Inflammatory macrophage (primary cell): ENCODE results near the gene IMPDH1.
"Not testable (repeated sequence)": the region's sequence is repeated elsewhere in the genome, so short reads cannot be mapped to it uniquely, and the experiment has no call there.

ENCODE experiments used
- DNase-seq, 2 donors: peaks; one replicate each; pipeline ENCODE4 v3.0.0-alpha.2; 2020 to 2022
- total RNA-seq, 18 experiments: gene quantifications; one replicate each; lab custom pipeline; 2026; ENCODE audit warnings: mixed read lengths in 6 of 18, inconsistent platforms in 2 of 18; lab: John Stamatoyannopoulos, UW

Gene IMPDH1
- total RNA-seq, result 55.3 to 215 (median 145) reads per million in 18 experiments

- peak; percentile 88 to 90 for DNase-seq
Observed at GRCh38 chr7:128409596-128410450, at the start of gene IMPDH1. IMPDH1 (minus strand) TSS chr7:128409982; CDS start chr7:128409901, 81 bp downstream.

- peak; percentile 76 for DNase-seq
Observed at GRCh38 chr7:128459394-128459878, 49.7 kb upstream of the IMPDH1 start.

GRCh38 chr7:128458956-128459355 is 49.2 kb upstream of the IMPDH1 start:
- no peak for DNase-seq

GRCh38 chr7:128457385-128457784 is 47.6 kb upstream of the IMPDH1 start:
- not testable (repeated sequence) for DNase-seq

GRCh38 chr7:128456255-128456725 is 46.5 kb upstream of the IMPDH1 start:
- DNase-seq, result no peak

- peak; percentile 95 to 97 for DNase-seq
Observed at GRCh38 chr7:128455543-128456254, 45.9 kb upstream of the IMPDH1 start, which contains the start of gene HILPDA. HILPDA (plus strand) TSS chr7:128455878; CDS start chr7:128457269, 1,391 bp downstream.

- peak; percentile 9 to 48 for DNase-seq
Observed at GRCh38 chr7:128454808-128455542, 45.2 kb upstream of the IMPDH1 start.

GRCh38 chr7:128453836-128454804 is 44.3 kb upstream of the IMPDH1 start:
- no peak for DNase-seq

GRCh38 chr7:128452552-128452951 is 42.8 kb upstream of the IMPDH1 start:
- no peak for DNase-seq

- no peak for DNase-seq
Observed at GRCh38 chr7:128450913-128451312, 41.1 kb upstream of the IMPDH1 start.

- peak; percentile 69 to 73 for DNase-seq
Observed at GRCh38 chr7:128450409-128450808, 40.6 kb upstream of the IMPDH1 start.

GRCh38 chr7:128448751-128449302 is 39.0 kb upstream of the IMPDH1 start:
- DNase-seq, result peak; percentile 65 to 67

GRCh38 chr7:128447941-128448564 is 38.3 kb upstream of the IMPDH1 start:
- DNase-seq, result peak; percentile 22 to 54

- DNase-seq, result no peak
Observed at GRCh38 chr7:128446306-128446705, 36.5 kb upstream of the IMPDH1 start.

- DNase-seq, result no peak
Observed at GRCh38 chr7:128443831-128444600, 34.2 kb upstream of the IMPDH1 start.

- DNase-seq, result no peak
Observed at GRCh38 chr7:128442356-128442755, 32.6 kb upstream of the IMPDH1 start.

- peak; percentile 75 to 83 for DNase-seq
Observed at GRCh38 chr7:128437426-128438332, 27.9 kb upstream of the IMPDH1 start.

- DNase-seq, result peak in 1 of 2 donors; percentile 8
Observed at GRCh38 chr7:128435327-128435686, 25.5 kb upstream of the IMPDH1 start.
